GM12878 (cell line): ENCODE results near the gene COL2A1. TPM values are rescaled to one million over a fixed set of nuclear protein-coding genes. Genes with fewer than 3 reads are reported as not detected.

Experiments used
- ATAC-seq: fragments of 200-7000 bp; cut with Tn5 transposase; 3 replicates; pipeline ENCODE4 v1.9.1; 2020; ENCODE audit warnings: mild to moderate bottlenecking, moderate library complexity
- BruUV-seq: library from RNA; stranded (reverse); fragments of 400-500 nt; replicated peaks from 2 replicates; lab custom pipeline; 2021; lab: Mats Ljungman, UMichigan
- CTCF ChIA-PET: fragments of 300-600 bp; sonication (Branson Sonifier 250); formaldehyde crosslinking; extraction: SDS; loops from one replicate; lab custom pipeline; 2021; ENCODE audit warnings: inconsistent platforms; lab: Yijun Ruan, JAX
- POLR2A ChIA-PET: fragments of 350-600 bp; formaldehyde crosslinking; extraction: SDS; loops from one replicate; lab custom pipeline; 2021; ENCODE audit warnings: inconsistent platforms; lab: Charles Lee
- RAD21 ChIA-PET: fragments of 300-600 bp; sonication (Branson Sonifier 250); formaldehyde crosslinking; loops from one replicate; lab custom pipeline; 2023; ENCODE audit warnings: antibody characterized with exemption; ENCODE audit not compliant: unreplicated experiment; lab: Charles Lee
- SMC1A ChIA-PET: fragments of 300-600 bp; sonication (Branson Sonifier 250); formaldehyde crosslinking; loops from one replicate; lab custom pipeline; 2023; ENCODE audit not compliant: unreplicated experiment, uncharacterized antibody; lab: Charles Lee
- DNase-seq: peaks from one replicate; pipeline ENCODE4 v3.0.0-alpha.2; 2011; ENCODE audit warnings: low read depth, low spot score
- FAIRE-seq: peaks from 3 replicates; lab custom pipeline; 2011; peaks lifted over from hg19 to GRCh38; lab: Jason Lieb, UNC
- H2AFZ ChIP-seq: 2 replicates; pipeline ENCODE4 v1.6.0; 2011; ENCODE audit warnings: low read depth, low read length, control low read depth; ENCODE audit not compliant: control insufficient read depth
- H3K27ac ChIP-seq: 2 replicates; pipeline ENCODE4 v1.5.1; 2011; ENCODE audit warnings: control low read depth; ENCODE audit not compliant: control insufficient read depth, insufficient read depth
- H3K27me3 ChIP-seq, 2 experiments: replicated peaks in 1 of 2; 2 replicates each; pipeline versions ENCODE4 v1.6.0 to v1.6.1; 2011; ENCODE audit warnings: low read length in 1 of 2; ENCODE audit not compliant: control insufficient read depth in 2 of 2, insufficient read depth in 2 of 2
- H3K36me3 ChIP-seq, 2 experiments: 2 replicates each; pipeline ENCODE4 v1.5.1; 2011; ENCODE audit warnings: low read length in 1 of 2; ENCODE audit not compliant: control insufficient read depth in 2 of 2, insufficient read depth in 2 of 2
- H3K4me1 ChIP-seq: 2 replicates; pipeline ENCODE4 v1.6.1; 2011; ENCODE audit warnings: mild to moderate bottlenecking, low read length, moderate library complexity, mixed read lengths; ENCODE audit not compliant: control insufficient read depth, insufficient read depth
- H3K4me2 ChIP-seq: 2 replicates; pipeline ENCODE4 v1.6.0; 2011; ENCODE audit warnings: control low read depth; ENCODE audit not compliant: control insufficient read depth, insufficient read depth
- H3K4me3 ChIP-seq: fragments of 200-600 bp; sonication (generic); 2 replicates; pipeline ENCODE4 v1.5.1; 2016
- H3K79me2 ChIP-seq: 2 replicates; pipeline ENCODE4 v1.6.0; 2011; ENCODE audit warnings: low read length; ENCODE audit not compliant: control insufficient read depth, insufficient read depth
- H3K9ac ChIP-seq: 2 replicates; pipeline ENCODE4 v1.8.0; 2011; ENCODE audit warnings: low read length, control low read depth, mixed read lengths; ENCODE audit not compliant: control insufficient read depth, insufficient read depth
- H3K9me3 ChIP-seq: replicated peaks from 3 replicates; pipeline ENCODE4 v1.5.1; 2011; ENCODE audit warnings: mild to moderate bottlenecking, low read length; ENCODE audit not compliant: control insufficient read depth, insufficient read depth
- H4K20me1 ChIP-seq: 2 replicates; pipeline ENCODE4 v1.6.0; 2011; ENCODE audit not compliant: control insufficient read depth, insufficient read depth
- FOXM1 ChIP-seq: IDR thresholded peaks from 2 replicates; pipeline ENCODE4 v1.6.1; 2012; ENCODE audit warnings: low read depth, mild to moderate bottlenecking, inconsistent platforms, low read length, moderate library complexity
- IKZF1 ChIP-seq: fragments of 450-650 bp; conservative IDR thresholded peaks from 2 replicates; pipeline ENCODE4 v1.6.1; 2017; ENCODE audit warnings: antibody characterized with exemption, mild to moderate bottlenecking
- RB1 ChIP-seq: fragments of 450-650 bp; formaldehyde crosslinking; IDR thresholded peaks from 2 replicates; pipeline ENCODE4 v1.6.1; 2017; ENCODE audit warnings: mild to moderate bottlenecking, borderline replicate concordance
- RUNX3 ChIP-seq: IDR thresholded peaks from 2 replicates; pipeline ENCODE4 v1.6.1; 2012; ENCODE audit warnings: low read length, inconsistent platforms
- SKIL ChIP-seq: fragments of 450-650 bp; IDR thresholded peaks from 2 replicates; pipeline ENCODE4 v1.6.1; 2017; ENCODE audit warnings: mild to moderate bottlenecking, low read depth, inconsistent platforms; ENCODE audit not compliant: poor library complexity, severe bottlenecking
- SMAD1 ChIP-seq: fragments of 450-650 bp; IDR thresholded peaks from 2 replicates; pipeline ENCODE4 v1.6.1; 2018; ENCODE audit warnings: mild to moderate bottlenecking, low read depth; ENCODE audit not compliant: partially characterized antibody
- ZNF622 ChIP-seq: fragments of 450-650 bp; IDR thresholded peaks from 2 replicates; pipeline ENCODE4 v1.6.1; 2017; ENCODE audit warnings: mild to moderate bottlenecking, inconsistent platforms
- WGBS: methylation state at CpG from one replicate; pipeline ENCODE4 v1.1.6; 2016; ENCODE audit warnings: low lambda C conversion rate; ENCODE audit not compliant: insufficient replicate concordance, insufficient coverage; ENCODE audit errors: missing lambda C conversion rate; 5-methylcytosine and 5-hydroxymethylcytosine counted together
- in situ Hi-C: fragments of 300-500 bp; cut with MboI; formaldehyde crosslinking; loops from 9 replicates; pipeline ENCODE4 v1.14.3; 2018; ENCODE audit warnings: mixed read lengths
- intact Hi-C: fragments of 100-400 bp; cut with micrococcal nuclease; formaldehyde crosslinking; loops from one replicate; pipeline ENCODE4 v1.14.2; 2022; ENCODE audit not compliant: unreplicated experiment
- polyA plus RNA-seq, 11 experiments: library from polyadenylated mRNA; depleted of rRNA in 4 of 11; unstranded in 6 of 11; stranded (reverse) in 5 of 11; fragments of >200 nt; fragmentation: Nextera tagmentation in 4 of 11; fragmentation: Illumina TruSeq in 1 of 11; extraction: Ambion mirVana in 4 of 11; extraction: Trizol in 1 of 11; gene quantifications; 1 replicate in 1 of 11; 2 replicates in 10 of 11; pipeline versions ENCODE4 v1.2.1 to v1.2.3, GENCODE V29; 2011 to 2016; ENCODE audit warnings: inconsistent platforms in 2 of 11, missing spikeins in 2 of 11, low read depth in 1 of 11
- total RNA-seq, 4 experiments: library from RNA; depleted of rRNA in 3 of 4; stranded (reverse); fragments of >200 nt in 3 of 4; fragmentation: Illumina TruSeq in 1 of 4; extraction: Trizol in 1 of 4; gene quantifications; 2 replicates each; pipeline versions ENCODE4 v1.2.1 to v1.2.3, GENCODE V29; 2013 to 2021
- TF ChIP-seq, protein P1 (sequence below): fragments of 450-650 bp; IDR thresholded peaks from 2 replicates; pipeline ENCODE4 v1.6.1; 2018; ENCODE audit warnings: mild to moderate bottlenecking, low read depth, moderate library complexity; ENCODE audit not compliant: partially characterized antibody

The COL2A1 gene
- total and polyA plus RNA-seq, 10 of the 15 experiments (the other 5 are each of a cell fraction or from before 2014, with no cell fraction given) = 0.06 to 0.67 (median 0.19) TPM; not detected in 1

- peaks cover 5 to 6% of the 10 kb centered on the region in 2 experiments; a peak in 3 of 4 replicates for H3K27me3 ChIP-seq
- H3K36me3 ChIP-seq = no peaks in the 10 kb centered on the region
- ChIA-PET CTCF (no interaction called here), SMC1A (no interaction called here), POLR2A (no interaction called here), RAD21 (no interaction called here)
- H2AFZ ChIP-seq = no peak overlapping the region
- ATAC-seq = no peak
- no peak for DNase-seq
- no peaks in the 10 kb centered on the region for H3K79me2 ChIP-seq
- 48% methylated on average over 4 of the region's 4 CpGs for WGBS
- no peak overlapping the region for H3K27ac ChIP-seq
- in situ Hi-C loops (no loop called here), intact Hi-C loops (no loop called here)
- H3K4me1 ChIP-seq = no peaks in the 10 kb centered on the region
- no peak for FAIRE-seq
- TF ChIP-seq RUNX3 (no peak), SMAD1 (no peak), ZNF622 (no peak), FOXM1 (no peak), IKZF1 (no peak), RB1 (no peak), SKIL (no peak)
- TF ChIP-seq, protein P1, sequence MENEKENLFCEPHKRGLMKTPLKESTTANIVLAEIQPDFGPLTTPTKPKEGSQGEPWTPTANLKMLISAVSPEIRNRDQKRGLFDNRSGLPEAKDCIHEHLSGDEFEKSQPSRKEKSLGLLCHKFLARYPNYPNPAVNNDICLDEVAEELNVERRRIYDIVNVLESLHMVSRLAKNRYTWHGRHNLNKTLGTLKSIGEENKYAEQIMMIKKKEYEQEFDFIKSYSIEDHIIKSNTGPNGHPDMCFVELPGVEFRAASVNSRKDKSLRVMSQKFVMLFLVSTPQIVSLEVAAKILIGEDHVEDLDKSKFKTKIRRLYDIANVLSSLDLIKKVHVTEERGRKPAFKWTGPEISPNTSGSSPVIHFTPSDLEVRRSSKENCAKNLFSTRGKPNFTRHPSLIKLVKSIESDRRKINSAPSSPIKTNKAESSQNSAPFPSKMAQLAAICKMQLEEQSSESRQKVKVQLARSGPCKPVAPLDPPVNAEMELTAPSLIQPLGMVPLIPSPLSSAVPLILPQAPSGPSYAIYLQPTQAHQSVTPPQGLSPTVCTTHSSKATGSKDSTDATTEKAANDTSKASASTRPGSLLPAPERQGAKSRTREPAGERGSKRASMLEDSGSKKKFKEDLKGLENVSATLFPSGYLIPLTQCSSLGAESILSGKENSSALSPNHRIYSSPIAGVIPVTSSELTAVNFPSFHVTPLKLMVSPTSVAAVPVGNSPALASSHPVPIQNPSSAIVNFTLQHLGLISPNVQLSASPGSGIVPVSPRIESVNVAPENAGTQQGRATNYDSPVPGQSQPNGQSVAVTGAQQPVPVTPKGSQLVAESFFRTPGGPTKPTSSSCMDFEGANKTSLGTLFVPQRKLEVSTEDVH = no peak
- no peak overlapping the region for H3K4me3 ChIP-seq
- no peak overlapping the region for H3K4me2 ChIP-seq
- BruUV-seq = no TSS peak
- no peaks in the 10 kb centered on the region; the same call in 1 of the 2 replicates for H4K20me1 ChIP-seq
- H3K9me3 ChIP-seq = no peaks in the 10 kb centered on the region
- H3K9ac ChIP-seq = no peak overlapping the region
These were observed 13.8 kb upstream of the COL2A1 start for GRCh38 chr12:48017921-48018617.
